Spleen (tissue), 11 donors: ENCODE results near the gene TMEM245. TPM values are rescaled to one million over a fixed set of nuclear protein-coding genes. Genes with fewer than 3 reads are reported as not detected.
A peak's percentile ranks its signal among the peaks of the same experiment; 100 is the strongest.

ENCODE experiments used
- DNase-seq: peaks from one replicate; pipeline ENCODE4 v3.0.0-alpha.2; 2020
- H3K27ac ChIP-seq, 8 donors: fragments of 200-600 bp; sonication (generic) in 7 of 8; 1 replicate in 4 of 8; 2 replicates in 4 of 8; pipeline versions ENCODE4 v1.5.0 to v1.8.0; 2016 to 2021; ENCODE audit warnings: inconsistent platforms in 4 of 8, mild to moderate bottlenecking in 4 of 8, moderate library complexity in 1 of 8
- H3K27me3 ChIP-seq, 7 donors: fragments of 200-600 bp; sonication (generic) in 6 of 7; replicated peaks in 1 of 7; 1 replicate in 4 of 7; 2 replicates in 3 of 7; pipeline versions ENCODE4 v1.5.0 to v1.8.0; 2016 to 2021; ENCODE audit warnings: inconsistent platforms in 3 of 7, mild to moderate bottlenecking in 1 of 7
- H3K36me3 ChIP-seq, 6 donors: fragments of 200-600 bp; sonication (generic) in 5 of 6; 1 replicate in 4 of 6; 2 replicates in 2 of 6; pipeline versions ENCODE4 v1.5.0 to v1.8.0; 2016 to 2021; ENCODE audit warnings: inconsistent platforms in 2 of 6
- H3K4me1 ChIP-seq, 6 donors: fragments of 200-600 bp; sonication (generic) in 5 of 6; 1 replicate in 3 of 6; 2 replicates in 3 of 6; pipeline versions ENCODE4 v1.5.0 to v1.8.0; 2016 to 2021; ENCODE audit warnings: inconsistent platforms in 3 of 6
- H3K4me3 ChIP-seq, 8 donors: fragments of 200-600 bp; sonication (generic) in 7 of 8; 1 replicate in 4 of 8; 2 replicates in 4 of 8; pipeline versions ENCODE4 v1.5.0 to v1.8.0; 2016 to 2021; ENCODE audit warnings: inconsistent platforms in 4 of 8, mild to moderate bottlenecking in 4 of 8, moderate library complexity in 2 of 8
- H3K9me3 ChIP-seq, 8 donors: fragments of 200-600 bp; sonication (generic) in 7 of 8; 1 replicate in 4 of 8; 2 replicates in 4 of 8; pipeline versions ENCODE4 v1.5.0 to v1.8.0; 2016 to 2021; ENCODE audit warnings: inconsistent platforms in 4 of 8
- CTCF ChIP-seq, 11 experiments: fragments of 200-600 bp in 7 of 11; fragments of 450-650 bp in 4 of 11; sonication (generic) in 4 of 11; IDR thresholded peaks in 8 of 11; conservative IDR thresholded peaks in 3 of 11; 1 replicate in 7 of 11; 2 replicates in 4 of 11; pipeline versions ENCODE4 v1.4.0 to v1.8.0; 2016 to 2021; ENCODE audit warnings: antibody characterized with exemption in 11 of 11, inconsistent platforms in 4 of 11, mild to moderate bottlenecking in 1 of 11
- POLR2A ChIP-seq, 3 donors: fragments of 450-650 bp; IDR thresholded peaks; one replicate each; pipeline ENCODE4 v1.5.1; 2017; ENCODE audit warnings: antibody characterized with exemption in 3 of 3, mild to moderate bottlenecking in 1 of 3
- POLR2AphosphoS5 ChIP-seq, 3 donors: sonication (generic); formaldehyde crosslinking; IDR thresholded peaks; one replicate each; pipeline ENCODE4 v1.5.1; 2017; ENCODE audit warnings: antibody characterized with exemption in 3 of 3
- WGBS, 5 donors: extraction: QIAGEN DNeasy Blood & Tissue Kit in 3 of 5; methylation state at CpG; one replicate each; pipeline versions ENCODE4 v1.1.5 to v1.1.7; 2013 to 2018; 5-methylcytosine and 5-hydroxymethylcytosine counted together
- intact Hi-C: fragments of 100-400 bp; cut with DNase I; formaldehyde crosslinking; loops from one replicate; pipeline ENCODE4 v1.15.0; 2023; ENCODE audit warnings: low total_unique reads
- polyA plus RNA-seq, 3 donors: library from polyadenylated mRNA; stranded (reverse); fragments of 200-250 nt; gene quantifications; one replicate each; pipeline ENCODE4 v1.2.1, GENCODE V29; 2013
- total RNA-seq, 7 donors: library from RNA; depleted of rRNA in 3 of 7; stranded (reverse); fragments of >200 nt in 3 of 7; fragmentation: NEBNext Ultra II Directional in 4 of 7; extraction: Animal tissue kit (Norgen Biotek cat#: 25700) in 4 of 7; gene quantifications; one replicate each; pipeline versions ENCODE4 v1.1.0 to v1.2.1, GENCODE V29; 2016 to 2021
- donor health status: healthy with polysubstance abuse.
- donor health status: DM: no; HTN: no; CAD: no; lungs with moderate emphysema.
- donor health status: DM: no; HTN: no; CAD: no.
- donor health status: Bipolar disorder and iron deficiency.
- donor health status: healthy.
- donor health status: DM: no; HTN: no; CAD: no.
- donor health status: DM: yes; HTN: yes; CAD: no.

The TMEM245 gene
- total and polyA plus RNA-seq, 10 donors, result 3.2 to 71.6 (median 37.9) TPM

GRCh38 chr9:109108318-109108717, 11.4 kb downstream of the TMEM245 start:
- peak overlapping the region in 1 of 8 donors; percentile 5 for H3K27ac ChIP-seq
- no peak for DNase-seq
- H3K4me1 ChIP-seq, result peaks cover 41 to 65% (median 51%) of the 10 kb centered on the region in 6 donors
- no peaks in the 10 kb centered on the region for H3K27me3 ChIP-seq
- H3K36me3 ChIP-seq, result peaks cover 0 to 31% (median 11%) of the 10 kb centered on the region in 6 donors
- WGBS, 5 donors, result 28 to 47% (median 45%) methylated on average over 4 of the region's 4 CpGs
- H3K4me3 ChIP-seq, result no peak overlapping the region
- intact Hi-C loops, result no loop called here
- H3K9me3 ChIP-seq, result no peaks in the 10 kb centered on the region
- TF ChIP-seq POLR2A (IDR thresholded peaks at IDR 0.05), result no peak
- no peak for TF ChIP-seq CTCF (IDR thresholded peaks at IDR 0.05 in 8 of 11, conservative IDR thresholded peaks at IDR 0.05 in 3 of 11)
- TF ChIP-seq POLR2AphosphoS5 (IDR thresholded peaks at IDR 0.05), result no peak

- WGBS, 5 donors, result 52 to 62% (median 58%) methylated on average over 4 of the region's 4 CpGs
- Histone ChIP-seq H3K27me3 (no peaks in the 10 kb centered on the region), H3K4me1 (peaks cover 42 to 63% (median 48%) of the 10 kb centered on the region in 6 donors), H3K4me3 (no peak overlapping the region), H3K9me3 (peaks cover 0 to 6% (median 0%) of the 10 kb centered on the region in 8 donors), H3K36me3 (peaks cover 0 to 38% (median 11%) of the 10 kb centered on the region in 6 donors), H3K27ac (peak overlapping the region in 3 of 8 donors; percentile 5 to 23 (median 22))
- intact Hi-C loops, result no loop called here
- no peak for DNase-seq
- no peak for TF ChIP-seq CTCF (IDR thresholded peaks at IDR 0.05 in 8 of 11, conservative IDR thresholded peaks at IDR 0.05 in 3 of 11)
- TF ChIP-seq POLR2AphosphoS5 (IDR thresholded peaks at IDR 0.05), result no peak
- TF ChIP-seq POLR2A (IDR thresholded peaks at IDR 0.05), result no peak
Observed at GRCh38 chr9:109107402-109108240, 12.1 kb downstream of the TMEM245 start.

DNA sequence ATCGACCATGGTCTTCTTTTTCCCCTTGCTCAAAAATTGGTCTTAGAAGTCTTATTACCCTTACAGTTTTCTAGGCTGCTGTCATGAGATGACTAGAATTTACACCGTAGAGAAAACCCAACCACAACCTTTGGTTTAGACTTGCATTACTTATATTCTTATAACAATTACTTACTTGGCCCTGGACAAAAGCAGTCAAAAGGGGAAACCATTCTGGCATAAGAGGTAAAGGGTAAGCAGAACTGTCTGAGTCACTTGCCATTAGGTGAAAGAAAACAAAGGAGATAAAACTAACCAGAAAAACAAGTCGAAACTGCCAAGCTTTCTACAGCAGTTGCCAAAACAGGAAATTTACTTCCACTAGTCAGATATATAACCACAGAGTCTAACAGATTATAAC, 17.9 kb downstream of the TMEM245 start:
- Histone ChIP-seq H3K36me3 (peaks cover 0 to 56% (median 11%) of the 10 kb centered on the region in 6 donors), H3K4me3 (peak overlapping the region in 1 of 8 donors; percentile 0), H3K4me1 (peaks cover 17 to 64% (median 35%) of the 10 kb centered on the region in 6 donors), H3K27ac (peak overlapping the region in 7 of 8 donors; percentile 23 to 65 (median 55)), H3K9me3 (peaks cover 0 to 6% (median 0%) of the 10 kb centered on the region in 8 donors), H3K27me3 (no peaks in the 10 kb centered on the region)
- intact Hi-C loops, result no loop called here
- TF ChIP-seq POLR2A (IDR thresholded peaks at IDR 0.05) (no peak), CTCF (IDR thresholded peaks at IDR 0.05 in 8 of 11, conservative IDR thresholded peaks at IDR 0.05 in 3 of 11) (no peak), POLR2AphosphoS5 (IDR thresholded peaks at IDR 0.05) (no peak)
- WGBS, 5 donors, result 21 to 33% (median 27%) methylated on average over 3 of the region's 3 CpGs
- no peak for DNase-seq

DNA sequence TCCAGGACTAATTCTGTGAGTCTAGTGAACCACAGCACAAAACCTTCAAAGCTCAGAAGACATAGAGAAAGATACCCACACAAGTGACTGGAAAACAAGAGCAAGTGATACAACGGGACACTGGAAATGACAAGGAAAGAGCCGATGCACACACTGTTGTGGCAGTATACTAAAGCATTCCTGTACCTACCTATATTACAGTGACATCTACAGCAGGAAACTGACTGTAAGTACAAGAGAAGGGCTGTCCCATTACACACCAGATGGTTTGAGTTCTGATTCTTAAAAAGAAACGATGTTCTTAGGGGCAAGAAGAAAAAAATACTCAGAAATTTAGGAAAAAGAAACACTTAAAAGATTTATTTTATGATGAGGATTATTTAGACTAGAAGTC, 18.5 kb downstream of the TMEM245 start:
- H3K9me3 ChIP-seq, result peaks cover 0 to 6% (median 0%) of the 10 kb centered on the region in 8 donors
- intact Hi-C loops, result no loop called here
- no peak for DNase-seq
- peaks cover 0 to 58% (median 11%) of the 10 kb centered on the region in 6 donors for H3K36me3 ChIP-seq
- H3K27me3 ChIP-seq, result no peaks in the 10 kb centered on the region
- H3K4me1 ChIP-seq, result peaks cover 17 to 69% (median 35%) of the 10 kb centered on the region in 6 donors
- peak overlapping the region in 6 of 8 donors; percentile 54 to 65 (median 58) for H3K27ac ChIP-seq
- TF ChIP-seq POLR2AphosphoS5 (IDR thresholded peaks at IDR 0.05) (no peak), POLR2A (IDR thresholded peaks at IDR 0.05) (no peak), CTCF (IDR thresholded peaks at IDR 0.05 in 8 of 11, conservative IDR thresholded peaks at IDR 0.05 in 3 of 11) (no peak)
- WGBS, 5 donors, result 61 to 80% (median 71%) methylated on average over 3 of the region's 3 CpGs
- H3K4me3 ChIP-seq, result no peak overlapping the region
